ENCODE measurements around the gene SLK. TPM values are rescaled to one million over a fixed set of nuclear protein-coding genes. Genes with fewer than 3 reads are reported as not detected.

SLK gene
- total and polyA plus RNA-seq, 7 donors = 15.6 to 96.1 (median 72.1) TPM

DNA sequence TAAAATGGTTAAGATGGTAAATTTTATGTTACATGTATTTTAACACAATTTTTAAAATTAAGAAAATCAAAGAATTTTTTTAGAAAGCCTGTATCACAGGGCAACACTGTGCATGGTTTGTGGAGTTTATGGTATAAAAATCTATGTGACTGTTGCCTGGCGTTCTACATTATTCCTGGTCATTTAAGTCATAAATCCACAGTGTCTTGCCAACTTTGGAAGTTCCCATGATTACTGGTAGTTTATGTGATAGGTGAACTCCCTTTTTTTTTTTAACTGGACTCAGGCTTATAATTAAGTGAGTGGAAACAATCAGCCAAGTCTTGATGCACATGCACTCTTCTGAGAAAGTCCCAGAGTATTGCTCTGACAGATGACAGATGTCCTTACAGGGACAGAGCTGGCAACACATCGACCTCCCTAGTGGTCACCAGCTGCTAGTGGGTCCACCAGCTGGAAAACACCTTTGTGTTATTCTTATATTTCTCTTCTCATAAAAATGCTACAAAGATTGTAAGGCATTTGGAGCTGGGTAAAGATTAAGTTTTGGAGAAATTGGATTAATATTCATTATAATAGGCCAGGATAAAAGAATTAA, 40.1 kb upstream of the SLK start:
- DNase-seq = no peak
- Histone ChIP-seq H3K9me3 (no peaks in the 10 kb centered on the region), H3K36me3 (no peaks in the 10 kb centered on the region), H3K4me3 (no peak overlapping the region), H3K27me3 (no peaks in the 10 kb centered on the region), H3K27ac (no peak overlapping the region), H3K4me1 (no peaks in the 10 kb centered on the region)
- TF ChIP-seq POLR2AphosphoS5 (IDR thresholded peaks at IDR 0.05) (no peak), EP300 (IDR thresholded peaks at IDR 0.05) (no peak), POLR2A (IDR thresholded peaks at IDR 0.05) (no peak)
- TF ChIP-seq, protein P1, sequence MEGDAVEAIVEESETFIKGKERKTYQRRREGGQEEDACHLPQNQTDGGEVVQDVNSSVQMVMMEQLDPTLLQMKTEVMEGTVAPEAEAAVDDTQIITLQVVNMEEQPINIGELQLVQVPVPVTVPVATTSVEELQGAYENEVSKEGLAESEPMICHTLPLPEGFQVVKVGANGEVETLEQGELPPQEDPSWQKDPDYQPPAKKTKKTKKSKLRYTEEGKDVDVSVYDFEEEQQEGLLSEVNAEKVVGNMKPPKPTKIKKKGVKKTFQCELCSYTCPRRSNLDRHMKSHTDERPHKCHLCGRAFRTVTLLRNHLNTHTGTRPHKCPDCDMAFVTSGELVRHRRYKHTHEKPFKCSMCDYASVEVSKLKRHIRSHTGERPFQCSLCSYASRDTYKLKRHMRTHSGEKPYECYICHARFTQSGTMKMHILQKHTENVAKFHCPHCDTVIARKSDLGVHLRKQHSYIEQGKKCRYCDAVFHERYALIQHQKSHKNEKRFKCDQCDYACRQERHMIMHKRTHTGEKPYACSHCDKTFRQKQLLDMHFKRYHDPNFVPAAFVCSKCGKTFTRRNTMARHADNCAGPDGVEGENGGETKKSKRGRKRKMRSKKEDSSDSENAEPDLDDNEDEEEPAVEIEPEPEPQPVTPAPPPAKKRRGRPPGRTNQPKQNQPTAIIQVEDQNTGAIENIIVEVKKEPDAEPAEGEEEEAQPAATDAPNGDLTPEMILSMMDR (IDR thresholded peaks at IDR 0.05) = no peak
- intact Hi-C loops (cut with DNase I) = no loop called here
- 18 to 75% methylated on average over 2 of the region's 2 CpGs for WGBS, 2 donors

- Histone ChIP-seq H3K9me3 (no peaks in the 10 kb centered on the region), H3K4me1 (no peaks in the 10 kb centered on the region), H3K4me3 (no peak overlapping the region), H3K27ac (no peak overlapping the region), H3K27me3 (no peaks in the 10 kb centered on the region), H3K36me3 (no peaks in the 10 kb centered on the region)
- intact Hi-C loops (cut with DNase I) = no loop called here
- no peak for DNase-seq
- TF ChIP-seq, protein P1 (IDR thresholded peaks at IDR 0.05) = no peak
- TF ChIP-seq POLR2AphosphoS5 (IDR thresholded peaks at IDR 0.05) (no peak), EP300 (IDR thresholded peaks at IDR 0.05) (no peak), POLR2A (IDR thresholded peaks at IDR 0.05) (no peak)
- WGBS, 2 donors = 96 to 97% methylated on average over 6 of the region's 6 CpGs
These were observed 38.2 kb upstream of the SLK start for GRCh38 chr10:103928784-103929183.

DNA sequence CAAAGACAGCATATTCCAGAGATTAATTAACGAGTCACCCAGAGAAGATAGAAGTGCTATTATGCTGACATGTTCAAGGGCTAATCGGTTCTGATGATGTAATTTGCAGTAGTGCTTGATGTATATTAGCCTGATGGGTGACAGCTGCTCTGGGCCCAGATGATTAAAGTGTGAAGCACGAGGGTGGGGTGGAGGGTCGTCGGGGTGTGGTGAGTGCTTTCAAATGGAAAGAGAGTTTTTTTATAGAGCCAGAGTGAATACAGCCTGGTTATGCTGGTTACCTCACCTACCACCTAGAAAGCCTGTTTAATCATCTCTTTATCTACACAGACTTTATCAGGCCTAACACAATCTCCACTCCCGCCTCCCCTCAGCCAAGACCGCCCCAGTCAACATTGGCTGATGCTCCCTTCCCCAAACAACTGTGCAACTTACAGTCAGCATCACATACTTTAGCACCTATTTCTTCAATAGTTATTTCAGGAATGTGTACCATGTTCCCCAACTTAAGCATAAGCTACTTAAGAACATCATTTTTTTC, 37.5 kb upstream of the SLK start:
- no peaks in the 10 kb centered on the region for H3K36me3 ChIP-seq
- no peak overlapping the region for H3K27ac ChIP-seq
- intact Hi-C loops (cut with DNase I) = no loop called here
- no peak overlapping the region for H3K4me3 ChIP-seq
- H3K27me3 ChIP-seq = no peaks in the 10 kb centered on the region
- H3K9me3 ChIP-seq = no peaks in the 10 kb centered on the region
- 23 to 62% methylated on average over 7 of the region's 7 CpGs for WGBS, 2 donors
- TF ChIP-seq POLR2AphosphoS5 (IDR thresholded peaks at IDR 0.05) (no peak), EP300 (IDR thresholded peaks at IDR 0.05) (no peak), POLR2A (IDR thresholded peaks at IDR 0.05) (no peak)
- TF ChIP-seq, protein P1 (IDR thresholded peaks at IDR 0.05) = no peak
- DNase-seq = no peak
- H3K4me1 ChIP-seq = no peaks in the 10 kb centered on the region

GRCh38 chr10:103930449-103930848, 36.5 kb upstream of the SLK start:
- Histone ChIP-seq H3K27ac (no peak overlapping the region), H3K4me1 (no peaks in the 10 kb centered on the region), H3K9me3 (no peaks in the 10 kb centered on the region), H3K27me3 (no peaks in the 10 kb centered on the region), H3K36me3 (no peaks in the 10 kb centered on the region), H3K4me3 (no peak overlapping the region)
- TF ChIP-seq POLR2A (IDR thresholded peaks at IDR 0.05) (no peak), EP300 (IDR thresholded peaks at IDR 0.05) (no peak), POLR2AphosphoS5 (IDR thresholded peaks at IDR 0.05) (no peak)
- TF ChIP-seq, protein P1 (IDR thresholded peaks at IDR 0.05) = no peak
- WGBS, 2 donors = 93 to 97% methylated on average over 1 of the region's 1 CpG
- intact Hi-C loops (cut with DNase I) = no loop called here
- no peak for DNase-seq

DNA sequence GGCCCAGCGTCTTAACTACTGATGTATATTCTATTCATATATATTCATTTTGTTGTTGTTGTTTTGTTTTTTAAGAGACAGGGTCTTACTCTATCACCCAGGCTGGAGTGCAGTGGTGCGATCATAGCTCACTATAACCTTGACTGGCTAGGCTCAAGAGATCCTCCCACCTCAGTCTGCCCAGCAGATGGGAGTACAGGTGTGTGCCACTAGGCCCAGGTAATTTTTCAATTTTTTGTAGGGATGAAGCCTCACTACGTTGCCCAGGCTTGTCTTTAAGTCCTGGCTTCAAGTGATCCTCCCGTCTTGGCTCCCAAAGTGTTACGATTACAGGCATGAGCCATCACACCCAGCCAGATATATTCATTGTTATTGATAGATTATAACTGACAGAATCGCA, 36.1 kb upstream of the SLK start:
- no peaks in the 10 kb centered on the region for H3K9me3 ChIP-seq
- no peaks in the 10 kb centered on the region for H3K27me3 ChIP-seq
- TF ChIP-seq, protein P1 (IDR thresholded peaks at IDR 0.05) = no peak
- TF ChIP-seq POLR2AphosphoS5 (IDR thresholded peaks at IDR 0.05) (no peak), EP300 (IDR thresholded peaks at IDR 0.05) (no peak), POLR2A (IDR thresholded peaks at IDR 0.05) (no peak)
- no peaks in the 10 kb centered on the region for H3K4me1 ChIP-seq
- intact Hi-C loops (cut with DNase I) = no loop called here
- H3K27ac ChIP-seq = no peak overlapping the region
- 94 to 97% methylated on average over 6 of the region's 6 CpGs for WGBS, 2 donors
- no peaks in the 10 kb centered on the region for H3K36me3 ChIP-seq
- DNase-seq = no peak
- no peak overlapping the region for H3K4me3 ChIP-seq
